GM18907 (cell line): Measurements from ENCODE around the gene ARID3C.

Source experiments
- ATAC-seq: cut with Tn5 transposase; IDR thresholded peaks from one replicate; pipeline ENCODE4 v1.9.1; 2021; ENCODE audit warnings: mild to moderate bottlenecking, moderate library complexity; ENCODE audit not compliant: unreplicated experiment

The ARID3C gene

GRCh38 chr9:34579808-34580163 is 49.1 kb downstream of the ARID3C start:
- no peak for ATAC-seq

DNA sequence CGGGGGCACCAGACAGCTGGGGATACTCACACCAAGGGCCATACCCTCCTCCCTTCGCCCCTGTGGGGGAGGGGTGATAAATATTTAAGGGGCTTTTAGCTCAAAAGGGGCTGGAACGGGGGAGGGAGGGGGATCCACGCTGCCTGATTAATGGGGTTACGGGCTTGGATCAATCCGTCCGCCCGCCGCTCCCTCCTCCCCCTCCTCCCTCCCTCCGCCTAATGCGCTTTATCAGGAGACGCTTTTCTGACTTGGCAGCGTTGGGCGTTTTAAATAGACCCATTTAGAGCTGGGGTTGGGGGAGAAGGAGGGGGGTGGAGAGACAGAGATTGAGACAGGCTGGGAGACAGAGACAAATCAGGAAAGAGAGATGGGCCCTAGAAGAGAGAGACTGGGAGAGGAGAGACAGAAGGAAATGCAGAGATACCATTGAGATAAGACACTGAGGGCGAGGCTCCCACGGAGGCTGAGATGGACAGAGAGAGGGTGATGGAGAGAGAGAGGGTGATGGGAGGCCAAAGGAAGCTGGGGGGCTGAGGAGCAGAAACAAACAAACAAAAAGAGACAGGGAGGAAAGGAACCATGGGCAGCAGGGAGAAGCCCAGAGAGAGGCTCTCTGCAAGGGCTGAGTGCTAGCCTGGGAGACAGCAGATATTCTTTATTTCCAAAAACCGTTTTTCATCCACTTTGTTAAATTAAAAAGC is 49.6 kb downstream of the ARID3C start:
- no peak for ATAC-seq

DNA sequence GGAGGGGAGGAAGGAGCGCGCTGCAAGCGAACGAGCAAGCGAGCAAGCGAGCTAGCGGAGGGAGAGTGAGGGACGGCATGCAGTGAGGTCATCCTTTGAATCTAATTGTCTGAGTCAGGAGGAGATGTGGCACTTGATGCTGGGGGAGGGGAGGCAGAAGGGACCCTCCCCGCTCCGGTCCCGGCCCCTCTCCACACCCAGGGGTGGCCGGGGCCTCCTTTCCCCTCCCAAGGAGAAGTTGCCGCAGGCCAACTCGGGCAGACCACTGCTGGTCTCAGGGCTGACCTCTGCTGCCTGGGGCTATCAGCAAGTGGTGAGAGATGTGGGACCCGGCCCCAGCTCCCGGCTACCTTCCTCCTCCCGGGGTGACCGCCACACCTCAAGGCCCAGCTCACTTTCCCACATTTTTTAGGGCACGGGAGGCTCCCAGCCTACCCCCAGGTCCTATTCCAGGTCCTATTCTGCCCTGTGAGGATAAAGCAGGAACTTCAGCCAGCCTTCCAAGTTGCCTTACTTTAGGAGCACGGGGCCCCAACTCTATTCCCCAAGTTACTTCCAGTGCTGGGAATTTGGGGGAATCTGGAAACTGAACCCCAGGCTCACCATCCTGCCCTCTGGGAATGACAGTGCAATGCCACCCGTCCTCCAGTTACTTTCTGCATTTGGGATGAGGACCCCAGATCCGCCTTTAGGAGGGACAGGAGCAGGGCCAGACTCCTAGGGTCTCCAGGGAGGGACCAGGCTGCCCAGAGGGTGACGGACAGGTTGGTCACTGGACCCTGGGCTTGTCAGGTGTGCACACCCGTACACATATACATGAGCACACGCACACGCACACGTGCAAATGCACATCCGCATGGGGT is 50.4 kb downstream of the ARID3C start:
- no peak for ATAC-seq

GRCh38 chr9:34577400-34578240 is 51.2 kb downstream of the ARID3C start:
- no peak for ATAC-seq

DNA sequence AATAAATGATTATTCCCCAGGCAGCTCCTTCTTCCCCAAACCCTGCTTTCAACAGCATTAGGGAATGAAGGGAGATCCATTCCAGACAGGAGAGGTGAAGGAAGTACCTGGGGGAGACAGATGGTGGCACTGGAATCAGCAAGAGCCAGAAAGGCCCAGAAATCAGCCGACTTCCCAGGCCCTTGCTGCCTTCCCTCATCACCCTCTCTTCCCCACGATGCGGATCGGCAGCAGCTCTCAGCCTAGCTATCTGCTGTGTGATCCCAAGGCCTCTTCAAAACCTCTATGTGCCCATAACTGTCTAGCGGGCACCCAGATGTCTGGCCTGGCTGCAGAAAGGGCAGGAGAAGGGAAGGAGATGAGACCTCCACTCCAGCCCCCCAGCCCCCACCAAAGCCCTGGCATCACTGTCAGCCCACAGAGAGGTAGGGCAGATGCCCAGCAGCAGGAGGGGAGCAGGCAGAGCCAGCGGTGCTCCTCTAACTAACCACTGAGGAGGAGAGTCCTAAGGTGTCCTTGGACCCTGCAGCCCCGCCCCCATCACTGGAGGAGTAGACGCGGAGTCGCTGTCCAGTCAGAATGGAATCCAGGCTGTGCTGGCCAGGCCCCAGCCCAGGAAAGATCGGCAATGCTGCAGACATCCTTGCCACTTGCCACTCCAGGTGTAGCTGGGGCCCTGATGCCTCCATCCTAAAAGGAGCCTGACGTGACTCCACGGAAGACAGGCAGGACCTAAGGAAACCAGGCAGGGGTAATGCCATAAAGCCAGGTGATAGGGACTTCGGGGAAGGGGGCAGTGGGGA is 52.1 kb downstream of the ARID3C start:
- no peak for ATAC-seq

- no peak for ATAC-seq
Measured at GRCh38 chr9:34575862-34576596, 52.8 kb downstream of the ARID3C start.

- no peak for ATAC-seq
Measured at GRCh38 chr9:34575241-34575640, 53.6 kb downstream of the ARID3C start.

GRCh38 chr9:34574571-34574970 is 54.3 kb downstream of the ARID3C start:
- ATAC-seq, result no peak

- no peak for ATAC-seq
Measured at GRCh38 chr9:34573599-34574325, 55.1 kb downstream of the ARID3C start.

- no peak for ATAC-seq
Measured at GRCh38 chr9:34572628-34573027, 56.2 kb downstream of the ARID3C start.

DNA sequence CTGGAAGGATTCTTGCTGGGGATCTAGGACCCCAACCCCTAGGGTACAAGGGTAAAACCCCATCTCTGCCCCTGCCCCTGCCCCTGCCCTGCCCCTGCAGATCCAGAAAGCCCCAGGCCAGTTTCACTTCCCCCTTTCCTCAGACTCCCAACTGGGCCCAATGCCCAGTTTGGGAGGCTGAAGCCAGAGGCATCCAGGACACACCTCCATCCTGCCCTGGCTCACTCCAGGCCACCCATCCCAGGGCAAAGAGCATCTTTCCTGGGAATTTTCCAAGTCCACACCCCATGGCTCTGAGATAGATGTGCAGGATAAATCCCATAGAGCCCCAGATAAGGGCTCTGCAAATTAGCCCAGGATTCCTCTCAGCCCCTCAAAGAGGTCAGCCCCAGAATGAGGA is 56.8 kb downstream of the ARID3C start:
- no peak for ATAC-seq

GRCh38 chr9:34571481-34571810 is 57.4 kb downstream of the ARID3C start:
- ATAC-seq, result no peak
